RWPE1 (cell line): ENCODE measurements around the gene ALDH2.

Source experiments
- CTCF ChIA-PET: fragments of 350-600 bp; sonication (Branson Sonifier 250); formaldehyde crosslinking; extraction: SDS; loops from one replicate; lab custom pipeline; 2021; lab: Yijun Ruan, JAX
- POLR2A ChIA-PET: fragments of 400-600 bp; formaldehyde crosslinking; extraction: SDS; loops from one replicate; lab custom pipeline; 2020; ENCODE audit warnings: antibody characterized with exemption; ENCODE audit not compliant: low non-redundant PET; lab: Yijun Ruan, JAX
- DNase-seq: peaks from one replicate; pipeline ENCODE4 v3.0.0; 2012; ENCODE audit warnings: low spot score
- H3K27ac ChIP-seq: fragments of 450-650 bp; 2 replicates; pipeline ENCODE4 v1.5.1; 2017
- TF ChIP-seq, protein P1 (sequence below): fragments of 450-650 bp; conservative IDR thresholded peaks from 2 replicates; pipeline ENCODE4 v1.5.1; 2017; ENCODE audit warnings: low read depth, mild to moderate bottlenecking

The ALDH2 gene

DNA sequence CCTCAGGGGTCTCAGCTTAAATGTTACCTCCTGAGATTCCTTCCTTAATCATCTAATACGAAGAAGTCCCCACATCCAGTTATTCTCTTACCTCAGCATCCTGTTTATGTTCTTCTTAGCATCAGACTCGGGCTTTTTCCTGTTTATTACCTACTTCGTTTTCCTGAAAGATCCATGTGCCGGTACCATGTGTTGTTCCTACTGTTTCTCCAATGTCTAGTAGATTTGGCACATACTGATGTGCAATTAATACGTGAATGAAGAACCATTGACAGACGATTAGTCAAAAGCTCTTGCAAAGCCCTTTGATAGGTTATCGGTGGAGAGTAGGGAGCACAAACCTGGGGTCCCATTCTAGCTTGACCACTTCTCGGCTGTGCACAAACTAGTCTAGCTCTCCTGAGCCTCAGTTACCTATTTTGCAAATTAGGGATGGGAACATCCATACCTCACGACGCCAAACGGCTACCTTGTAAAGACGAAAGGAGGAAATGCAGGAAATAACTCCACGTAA is 74.6 kb downstream of the ALDH2 start:
- DNase-seq: peak; percentile 50
- CTCF ChIA-PET: interaction anchor here (0.6 kb wide), 1 partner anchor 87 kb away, joined by 3 read pairs; no protein-coding TSS in a partner anchor
- POLR2A ChIA-PET: interaction anchor here (1.1 kb wide), 1 partner anchor 87 kb away, joined by 4 read pairs; no protein-coding TSS in a partner anchor
- TF ChIP-seq, protein P1, sequence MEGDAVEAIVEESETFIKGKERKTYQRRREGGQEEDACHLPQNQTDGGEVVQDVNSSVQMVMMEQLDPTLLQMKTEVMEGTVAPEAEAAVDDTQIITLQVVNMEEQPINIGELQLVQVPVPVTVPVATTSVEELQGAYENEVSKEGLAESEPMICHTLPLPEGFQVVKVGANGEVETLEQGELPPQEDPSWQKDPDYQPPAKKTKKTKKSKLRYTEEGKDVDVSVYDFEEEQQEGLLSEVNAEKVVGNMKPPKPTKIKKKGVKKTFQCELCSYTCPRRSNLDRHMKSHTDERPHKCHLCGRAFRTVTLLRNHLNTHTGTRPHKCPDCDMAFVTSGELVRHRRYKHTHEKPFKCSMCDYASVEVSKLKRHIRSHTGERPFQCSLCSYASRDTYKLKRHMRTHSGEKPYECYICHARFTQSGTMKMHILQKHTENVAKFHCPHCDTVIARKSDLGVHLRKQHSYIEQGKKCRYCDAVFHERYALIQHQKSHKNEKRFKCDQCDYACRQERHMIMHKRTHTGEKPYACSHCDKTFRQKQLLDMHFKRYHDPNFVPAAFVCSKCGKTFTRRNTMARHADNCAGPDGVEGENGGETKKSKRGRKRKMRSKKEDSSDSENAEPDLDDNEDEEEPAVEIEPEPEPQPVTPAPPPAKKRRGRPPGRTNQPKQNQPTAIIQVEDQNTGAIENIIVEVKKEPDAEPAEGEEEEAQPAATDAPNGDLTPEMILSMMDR: no peak
- peak overlapping the region; percentile 91 for H3K27ac ChIP-seq

DNA sequence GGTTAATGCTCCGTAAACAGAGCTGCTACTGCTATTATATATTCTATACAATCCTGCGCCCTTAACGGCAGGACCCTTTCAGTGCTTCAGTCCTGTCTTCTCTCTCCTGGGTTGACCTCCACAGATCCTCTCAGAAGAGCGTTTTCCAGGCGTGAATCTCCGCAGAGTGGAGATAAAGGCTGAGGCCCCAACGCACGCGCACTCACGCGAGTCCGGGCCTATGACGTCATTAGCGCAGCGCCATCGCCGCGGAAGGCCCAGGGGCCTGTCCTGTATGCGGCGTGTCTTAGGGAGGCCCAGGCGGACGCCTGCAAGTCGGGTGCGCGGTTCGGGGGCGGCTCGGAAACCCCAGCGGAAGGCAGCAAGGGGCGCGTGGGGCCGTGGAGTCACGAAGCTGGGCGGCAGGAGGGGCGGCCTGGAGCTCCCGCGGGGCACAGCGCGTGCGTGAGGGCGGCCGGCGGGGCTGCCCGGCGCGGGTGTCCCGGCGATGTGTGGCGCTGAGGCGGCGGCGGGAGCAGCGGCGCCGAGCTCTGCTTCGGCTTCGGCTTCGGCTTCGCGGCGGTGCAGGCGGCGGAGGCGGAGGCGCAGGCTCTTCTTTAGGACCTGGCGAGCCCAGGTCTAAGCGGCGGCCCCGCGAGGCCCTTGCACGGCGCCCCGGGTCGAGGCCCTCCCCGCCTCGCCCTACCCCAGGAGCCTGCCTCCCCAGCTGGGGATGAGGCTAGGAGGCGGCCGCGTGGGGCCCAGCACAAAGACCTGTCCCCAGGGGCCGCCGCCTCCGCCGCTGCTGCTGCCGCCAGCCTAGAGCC is 75.2 kb downstream of the ALDH2 start, which contains the start of gene MAPKAPK5:
MAPKAPK5 (plus strand) TSS at position 479 of the 806 bp plus-strand sequence. CDS start 506 bp downstream, outside the sequence.
- H3K27ac ChIP-seq: peak within 1 kb of the TSS; percentile 91
- POLR2A ChIA-PET: interaction anchor here (0.6 to 1.1 kb wide), 2 partner anchors 88 to 1971 kb away, joined by 4 to 7 read pairs; no protein-coding TSS in a partner anchor
- peak; percentile 98 for DNase-seq
- CTCF ChIA-PET: interaction anchor here (0.6 kb wide), 1 partner anchor 88 kb away, joined by 3 read pairs; no protein-coding TSS in a partner anchor
- TF ChIP-seq, protein P1: no peak

DNA sequence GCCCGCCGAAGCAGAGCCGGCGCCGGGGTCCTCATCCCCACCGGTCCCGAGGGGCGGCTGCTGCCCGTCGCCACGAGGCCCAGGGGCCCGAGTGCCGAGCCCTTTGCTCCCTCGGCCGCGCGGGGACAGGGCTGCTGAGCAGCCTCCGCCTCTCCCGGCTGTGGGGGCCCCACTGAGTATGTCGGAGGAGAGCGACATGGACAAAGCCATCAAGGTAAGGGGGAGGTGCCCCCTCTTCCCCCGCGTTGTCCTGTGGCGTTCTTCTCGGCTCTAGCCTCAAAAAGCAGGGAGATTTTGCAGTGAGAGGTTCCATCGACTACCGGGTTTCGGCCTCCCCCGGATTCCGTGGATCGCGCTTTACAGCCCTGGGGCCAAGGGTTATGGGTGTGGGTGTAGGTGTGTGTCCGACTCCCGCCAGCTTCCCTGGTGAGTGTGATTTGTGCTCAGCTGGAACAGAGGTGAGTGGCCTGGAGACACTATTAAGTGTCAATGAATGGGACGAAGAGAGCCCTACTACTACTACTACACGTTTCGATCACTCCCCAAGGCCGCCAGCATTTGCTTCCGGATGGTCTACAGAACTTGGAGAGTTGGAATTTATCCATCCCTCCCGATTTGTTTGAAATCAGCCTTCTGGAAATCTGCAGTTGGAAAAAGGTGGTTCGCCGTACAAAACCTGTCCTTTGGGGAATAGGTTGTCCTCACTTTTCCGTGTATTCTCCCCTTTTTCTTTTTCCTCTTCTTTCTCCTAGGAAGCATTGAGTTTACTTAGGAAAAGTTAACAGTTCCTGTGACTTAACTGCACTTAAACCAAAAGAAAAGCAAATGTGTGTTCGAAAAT is 76.0 kb downstream of the ALDH2 start:
- POLR2A ChIA-PET: interaction anchor here (0.6 kb wide), 1 partner anchor 1972 kb away, joined by 7 read pairs; no protein-coding TSS in a partner anchor
- CTCF ChIA-PET: no interaction called here
- DNase-seq: peak; percentile 36
- TF ChIP-seq, protein P1: no peak
- H3K27ac ChIP-seq: peak overlapping the region; percentile 91

DNA sequence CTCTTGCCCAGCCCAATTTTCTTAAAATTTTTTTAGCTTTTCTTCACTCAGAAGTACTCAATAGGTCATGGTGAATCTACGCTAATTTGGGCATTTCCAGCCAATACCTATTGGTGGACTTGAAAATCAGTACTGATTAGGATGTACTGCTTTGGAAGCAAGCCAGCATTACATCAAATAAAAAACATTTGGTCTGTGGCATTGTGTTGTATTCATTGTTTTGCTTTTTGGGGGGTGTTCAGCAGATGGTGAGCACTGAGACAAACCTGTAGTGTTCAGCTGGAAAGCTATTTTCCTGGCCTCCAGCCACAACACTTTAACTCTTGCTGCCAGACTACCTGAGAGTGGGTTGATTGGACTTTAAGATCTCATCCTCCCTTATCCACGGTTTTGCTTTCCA is 79.3 kb downstream of the ALDH2 start:
- ChIA-PET POLR2A (no interaction called here), CTCF (interaction anchor here (2.0 kb wide), 1 partner anchor 33 kb away, joined by 5 read pairs; no protein-coding TSS in a partner anchor)
- TF ChIP-seq, protein P1: no peak
- no peak overlapping the region for H3K27ac ChIP-seq
- no peak for DNase-seq

DNA sequence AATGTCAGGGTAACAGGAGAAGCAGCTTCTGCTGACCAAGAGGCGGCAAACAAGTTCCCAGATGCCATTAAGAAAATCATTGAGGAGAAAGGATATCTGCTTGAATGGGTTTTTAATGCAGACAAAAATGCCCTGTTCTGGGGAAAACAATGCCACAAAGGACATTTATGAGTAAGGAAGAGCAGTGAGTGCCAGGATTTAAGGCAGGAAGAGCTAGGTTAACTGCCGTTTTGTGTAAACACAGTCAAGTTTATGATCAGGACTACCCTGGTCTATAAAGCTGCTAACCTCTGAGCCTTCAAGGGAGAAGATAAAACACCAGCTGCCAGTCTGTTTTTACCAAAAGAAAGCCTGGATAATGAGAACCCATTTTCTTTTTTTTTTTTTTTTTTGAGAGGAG is 83.8 kb downstream of the ALDH2 start:
- CTCF ChIA-PET: interaction anchor here (0.6 to 0.8 kb wide), 2 partner anchors 17 to 130 kb away, joined by 3 to 5 read pairs; no protein-coding TSS in a partner anchor

More for the DNA sequence above, 83.8 kb downstream of the ALDH2 start:
- no peak overlapping the region for H3K27ac ChIP-seq
- DNase-seq: no peak
- POLR2A ChIA-PET: no interaction called here
- TF ChIP-seq, protein P1: no peak
